ENCODE results near the gene RAB41.
"Not testable (repeated sequence)": the region's sequence is repeated elsewhere in the genome, so short reads cannot be mapped to it uniquely, and the experiment has no call there.

The RAB41 gene

DNA sequence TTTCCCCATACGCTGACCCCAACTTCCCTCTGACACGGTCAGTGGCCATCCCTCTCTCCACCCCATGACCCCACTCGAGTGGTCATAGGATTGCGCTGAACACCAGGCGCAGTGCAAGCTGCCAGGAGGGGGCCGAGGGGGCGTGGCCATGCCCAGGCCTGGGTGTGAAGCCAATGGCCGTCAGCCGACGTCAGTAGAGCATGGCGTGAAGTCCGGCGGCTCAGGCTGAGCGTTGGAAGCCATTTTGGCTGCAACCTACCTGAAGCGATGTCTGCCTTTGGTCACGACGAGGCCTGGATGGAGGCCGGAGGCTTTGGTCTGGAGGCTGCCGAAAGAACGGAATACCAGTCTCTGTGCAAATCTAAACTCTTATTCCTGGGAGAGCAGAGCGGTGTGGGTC, at the start of gene RAB41:
Gene RAB41, plus strand, starts transcription at position 222 of the 400 bp plus-strand sequence. Its CDS starts 46 bp downstream, at position 268.
- no peak for DNase-seq (ENCODE audit: low spot score)

GRCh38 chrX:70234355-70234754, 47.6 kb upstream of the RAB41 start, which contains the start of gene AWAT1:
Gene AWAT1 (plus strand): TSS chrX:70234655. CDS start chrX:70234696, 41 bp downstream.
- no peak for DNase-seq (ENCODE audit: low spot score)

GRCh38 chrX:70240751-70241150, 41.2 kb upstream of the RAB41 start:
- no peak for DNase-seq (ENCODE audit: low spot score)

DNA sequence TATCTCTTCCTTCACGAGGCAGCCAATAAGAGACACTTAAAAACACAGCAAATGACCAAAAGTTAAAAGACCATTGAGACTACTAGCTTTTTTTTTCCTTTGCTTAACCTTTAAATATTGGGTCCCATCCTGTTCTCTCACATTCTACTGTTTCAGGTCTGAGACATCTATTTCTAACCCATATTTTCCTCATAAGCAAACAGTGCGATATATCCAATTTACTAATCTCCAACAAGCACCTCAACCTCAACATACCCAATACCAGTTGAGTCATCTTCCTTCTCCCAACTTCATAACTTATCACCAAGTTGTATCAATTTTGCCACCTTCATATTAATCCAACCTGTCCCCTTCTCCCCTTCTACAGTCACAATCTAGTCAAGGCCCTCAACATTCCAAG, 40.5 kb upstream of the RAB41 start:
- DNase-seq (ENCODE audit: low spot score) = no peak

GRCh38 chrX:70243601-70244000, 38.4 kb upstream of the RAB41 start:
- not testable (repeated sequence) for DNase-seq (ENCODE audit: low spot score)

- DNase-seq (ENCODE audit: low spot score) = no peak
These were observed 37.1 kb upstream of the RAB41 start for GRCh38 chrX:70244881-70245280.

- DNase-seq (ENCODE audit: low spot score) = no peak
These were observed 34.7 kb upstream of the RAB41 start for GRCh38 chrX:70247252-70247651.

DNA sequence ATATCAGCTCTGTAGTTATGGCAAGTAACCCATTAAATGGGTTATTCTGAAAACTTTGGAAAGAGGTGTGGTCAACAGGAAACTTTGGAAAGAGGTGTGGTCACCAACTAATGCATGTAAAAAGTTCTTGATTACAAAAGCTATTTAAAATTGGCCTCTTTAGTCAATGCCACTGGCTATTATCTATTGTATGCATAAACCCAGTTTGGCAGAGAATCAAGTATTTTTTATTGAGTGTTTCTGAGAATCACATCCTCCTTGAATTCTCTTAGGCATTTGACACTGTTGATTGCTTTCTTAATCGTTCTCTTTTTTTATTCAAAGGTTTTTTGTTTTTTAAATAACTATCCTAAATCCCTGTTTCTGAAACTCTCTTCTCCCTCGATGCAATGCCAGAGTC, 29.5 kb upstream of the RAB41 start:
- DNase-seq (ENCODE audit: low spot score) = no peak

- DNase-seq (ENCODE audit: low spot score) = no peak
These were observed 28.5 kb upstream of the RAB41 start for GRCh38 chrX:70253377-70254062.

GRCh38 chrX:70254063-70254400, 27.9 kb upstream of the RAB41 start:
- no peak for DNase-seq (ENCODE audit: low spot score)

DNA sequence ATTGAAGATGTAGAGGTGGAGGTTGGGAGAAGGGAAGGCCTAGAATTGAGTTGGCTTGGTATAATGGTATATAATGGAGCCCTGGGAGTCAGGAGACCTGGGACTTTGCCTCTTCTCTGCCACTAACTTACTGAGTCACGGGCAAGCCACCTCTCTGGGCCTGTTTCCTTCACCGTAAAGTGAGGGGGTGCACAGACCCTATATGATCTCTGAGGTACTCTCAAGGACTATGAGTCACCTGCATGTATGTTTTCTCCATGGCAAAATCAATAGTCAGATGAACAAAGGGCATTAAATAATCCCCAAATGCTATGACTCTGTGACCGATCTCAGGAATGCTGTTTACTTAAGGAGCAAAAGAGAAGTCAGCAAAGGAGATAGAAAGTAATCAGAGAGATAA, 27.1 kb upstream of the RAB41 start:
- DNase-seq (ENCODE audit: low spot score) = no peak

- no peak for DNase-seq (ENCODE audit: low spot score)
These were observed 26.5 kb upstream of the RAB41 start for GRCh38 chrX:70255452-70255851.

DNA sequence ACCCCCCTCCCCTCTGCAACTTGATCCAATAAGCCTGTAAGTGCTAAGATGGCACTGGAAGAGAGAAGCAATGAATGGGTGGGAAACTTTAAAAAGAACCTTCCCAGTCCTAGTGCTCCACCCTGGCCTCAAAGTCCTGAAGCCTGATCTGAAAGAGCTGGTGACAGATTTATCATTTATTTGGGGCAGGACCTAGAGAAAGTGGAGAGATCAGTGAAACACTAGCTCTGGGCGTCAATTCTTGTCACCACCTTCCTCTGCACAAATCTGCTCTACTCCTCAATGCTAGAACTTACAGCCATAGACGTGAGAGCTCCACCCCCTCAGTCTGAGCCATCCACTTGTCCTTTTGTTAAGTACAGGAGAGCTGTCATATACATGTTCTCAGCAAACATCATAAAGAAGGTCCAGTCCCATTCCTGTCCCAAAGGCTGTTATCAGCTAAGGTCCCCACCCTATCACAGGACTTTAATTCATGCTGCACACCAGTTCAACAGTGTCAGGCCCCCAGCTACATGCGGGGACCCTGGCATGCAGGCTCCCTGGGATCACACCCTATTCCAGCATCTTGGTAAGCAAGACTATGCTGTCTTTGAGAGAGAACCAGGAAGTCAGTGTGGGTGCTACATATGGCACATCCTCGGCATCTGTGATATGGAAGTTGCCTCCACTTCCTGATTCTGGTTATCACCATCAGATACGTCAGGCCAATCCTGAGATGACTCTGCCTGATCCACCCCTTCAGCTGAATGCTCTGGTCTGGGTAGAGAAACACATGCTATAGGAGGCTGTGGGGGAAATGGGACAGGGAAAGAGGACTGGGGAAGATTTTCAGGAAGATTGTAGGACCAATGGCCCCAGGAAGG, 24.3 kb upstream of the RAB41 start:
- DNase-seq (ENCODE audit: low spot score) = no peak

- DNase-seq (ENCODE audit: low spot score) = no peak
These were observed 21.9 kb upstream of the RAB41 start, which contains the start of gene P2RY4 for GRCh38 chrX:70260104-70260503. Gene P2RY4 (minus strand): TSS chrX:70260204. CDS start chrX:70259624, 580 bp downstream.

GRCh38 chrX:70262952-70263567, 18.9 kb upstream of the RAB41 start:
- no peak for DNase-seq (ENCODE audit: low spot score)

DNA sequence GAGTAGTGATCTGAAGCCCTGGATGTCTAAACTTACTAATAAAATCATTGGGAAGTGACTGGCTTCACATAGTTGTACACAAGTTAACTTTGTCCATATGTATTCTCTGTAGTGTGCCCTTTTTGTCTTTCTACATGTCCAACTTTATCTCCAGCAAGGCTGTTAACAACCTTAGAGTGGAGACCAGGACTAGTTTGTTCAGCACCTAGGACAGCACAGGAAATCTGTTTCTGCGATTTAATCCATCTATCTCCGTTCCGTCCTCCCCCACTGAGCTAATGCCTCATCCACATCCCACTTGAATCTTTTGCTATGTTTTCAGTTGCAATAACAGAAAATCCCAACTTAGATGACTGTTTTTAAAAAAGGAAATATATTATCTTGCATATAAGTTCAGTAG, 17.2 kb upstream of the RAB41 start:
- DNase-seq (ENCODE audit: low spot score) = no peak

GRCh38 chrX:70268034-70268433, 13.9 kb upstream of the RAB41 start, which contains the start of gene ARR3:
Gene ARR3 (plus strand): TSS chrX:70268334. CDS start chrX:70269386, 1,052 bp downstream.
- no peak for DNase-seq (ENCODE audit: low spot score)

- DNase-seq (ENCODE audit: low spot score) = not testable (repeated sequence)
These were observed 7.9 kb upstream of the RAB41 start for GRCh38 chrX:70274029-70274428.

- DNase-seq (ENCODE audit: low spot score) = no peak
These were observed 2.9 kb upstream of the RAB41 start for GRCh38 chrX:70279081-70279480.

- DNase-seq (ENCODE audit: low spot score) = no peak
These were observed 1.4 kb upstream of the RAB41 start for GRCh38 chrX:70280573-70280972.

DNA sequence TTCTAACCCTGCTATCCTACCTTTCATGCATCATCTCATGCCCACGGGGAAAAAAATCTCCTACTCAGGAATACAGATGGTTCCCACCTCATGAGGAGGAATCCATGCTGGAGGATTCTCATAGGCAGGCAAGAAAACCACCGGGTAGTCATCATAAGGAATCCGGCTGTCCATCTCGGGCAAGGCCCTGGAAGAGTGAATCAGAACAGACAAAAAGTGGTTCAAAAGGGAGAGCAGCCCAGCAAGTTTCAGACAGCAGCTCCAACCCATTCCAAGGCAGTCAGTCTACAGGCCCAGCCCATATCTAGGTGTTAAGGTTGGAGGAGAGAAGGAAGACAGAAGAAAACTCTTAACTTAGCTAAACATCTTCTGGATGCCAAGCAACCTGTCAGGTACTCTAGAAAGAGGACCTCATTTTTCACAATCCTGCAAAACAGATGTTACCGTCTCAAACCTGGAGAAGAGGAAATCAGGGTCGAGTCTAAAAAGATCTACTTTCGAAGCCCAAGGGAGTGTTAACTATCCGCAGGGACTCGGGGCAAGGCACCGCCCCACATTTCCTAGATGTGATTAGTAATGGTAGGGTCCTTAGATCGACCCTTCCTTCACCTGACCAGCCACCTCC, 7.3 kb downstream of the RAB41 start:
- DNase-seq (ENCODE audit: low spot score) = no peak

All from CD4-positive, alpha-beta T cell treated with Interleukin-6 at 100 ng/mL for 8 hours (primary cell).